Measurements from ENCODE around the gene CASP4.
"Not testable (repeated sequence)": the region's sequence is repeated elsewhere in the genome, so short reads cannot be mapped to it uniquely, and the experiment has no call there.

CASP4 gene

DNA sequence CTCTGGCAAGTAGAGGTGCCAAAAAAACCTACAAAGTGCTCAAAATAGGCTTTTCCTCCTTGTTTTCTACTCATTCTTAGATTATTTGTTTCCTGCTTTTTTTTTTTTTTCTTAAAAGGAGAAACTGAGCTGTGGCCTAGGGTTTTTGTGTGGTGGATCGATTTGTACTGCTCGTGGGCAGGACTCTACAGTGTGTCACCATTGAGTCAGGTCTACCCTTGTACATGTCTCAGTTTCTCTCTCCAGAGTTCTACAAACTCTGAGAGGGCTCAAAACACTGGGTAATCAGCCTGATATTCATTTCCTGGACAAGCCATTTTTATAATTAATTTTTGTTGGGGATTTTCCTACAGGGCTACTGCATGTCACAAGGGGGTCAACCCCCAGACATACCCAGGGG is 5.2 kb upstream of the CASP4 start:
- TF ChIP-seq, protein P1, sequence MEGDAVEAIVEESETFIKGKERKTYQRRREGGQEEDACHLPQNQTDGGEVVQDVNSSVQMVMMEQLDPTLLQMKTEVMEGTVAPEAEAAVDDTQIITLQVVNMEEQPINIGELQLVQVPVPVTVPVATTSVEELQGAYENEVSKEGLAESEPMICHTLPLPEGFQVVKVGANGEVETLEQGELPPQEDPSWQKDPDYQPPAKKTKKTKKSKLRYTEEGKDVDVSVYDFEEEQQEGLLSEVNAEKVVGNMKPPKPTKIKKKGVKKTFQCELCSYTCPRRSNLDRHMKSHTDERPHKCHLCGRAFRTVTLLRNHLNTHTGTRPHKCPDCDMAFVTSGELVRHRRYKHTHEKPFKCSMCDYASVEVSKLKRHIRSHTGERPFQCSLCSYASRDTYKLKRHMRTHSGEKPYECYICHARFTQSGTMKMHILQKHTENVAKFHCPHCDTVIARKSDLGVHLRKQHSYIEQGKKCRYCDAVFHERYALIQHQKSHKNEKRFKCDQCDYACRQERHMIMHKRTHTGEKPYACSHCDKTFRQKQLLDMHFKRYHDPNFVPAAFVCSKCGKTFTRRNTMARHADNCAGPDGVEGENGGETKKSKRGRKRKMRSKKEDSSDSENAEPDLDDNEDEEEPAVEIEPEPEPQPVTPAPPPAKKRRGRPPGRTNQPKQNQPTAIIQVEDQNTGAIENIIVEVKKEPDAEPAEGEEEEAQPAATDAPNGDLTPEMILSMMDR (IDR thresholded peaks at IDR 0.05; ENCODE audit: insufficient read depth, low read depth, low read length, missing control alignments) = no peak
- no peak for DNase-seq (ENCODE audit: low read depth)
- H3K4me3 ChIP-seq (ENCODE audit: low read depth, low read length) = no peak overlapping the region

DNA sequence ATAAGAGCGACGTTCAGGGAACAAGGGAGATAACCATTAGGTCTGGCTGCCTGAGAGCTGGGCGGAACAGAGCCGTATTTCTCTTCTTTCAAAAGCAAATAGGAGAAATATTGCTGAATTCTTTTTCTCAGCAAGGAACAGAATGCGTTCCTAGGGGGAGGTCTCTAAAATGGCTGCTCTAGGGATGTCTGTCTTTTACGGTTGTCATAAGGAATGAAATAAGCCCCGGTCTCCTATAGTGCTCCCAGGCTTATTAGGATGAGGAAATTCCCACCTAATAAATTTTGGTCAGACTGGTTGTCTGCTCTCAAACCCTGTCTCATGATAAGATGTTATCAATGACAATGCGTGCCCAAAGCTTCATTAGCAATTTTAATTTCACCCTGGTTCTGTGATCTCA is 4.5 kb upstream of the CASP4 start:
- not testable (repeated sequence) for H3K4me3 ChIP-seq (ENCODE audit: low read depth, low read length); DNase-seq (ENCODE audit: low read depth)

DNA sequence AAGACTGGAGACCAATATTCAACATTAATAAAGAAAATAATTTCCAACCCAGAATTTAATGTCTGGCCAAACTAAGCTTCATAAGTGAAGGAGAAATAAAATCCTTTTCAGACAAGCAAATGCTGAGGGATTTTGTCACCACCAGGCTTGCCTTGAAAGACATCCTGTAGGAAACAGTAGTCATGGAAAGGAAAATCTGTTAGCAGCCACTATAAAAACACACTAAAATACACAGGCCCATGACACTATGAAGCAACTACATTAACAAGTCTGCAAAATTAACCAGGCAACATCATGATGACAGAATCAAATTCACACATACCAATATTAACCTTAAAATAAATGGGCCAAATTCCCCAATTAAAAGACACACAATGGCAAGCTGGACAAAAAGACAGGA is 2.4 kb upstream of the CASP4 start:
- H3K4me3 ChIP-seq (ENCODE audit: low read depth, low read length) = no peak overlapping the region
- TF ChIP-seq, protein P1 (IDR thresholded peaks at IDR 0.05; ENCODE audit: insufficient read depth, low read depth, low read length, missing control alignments) = no peak
- no peak for DNase-seq (ENCODE audit: low read depth)

DNA sequence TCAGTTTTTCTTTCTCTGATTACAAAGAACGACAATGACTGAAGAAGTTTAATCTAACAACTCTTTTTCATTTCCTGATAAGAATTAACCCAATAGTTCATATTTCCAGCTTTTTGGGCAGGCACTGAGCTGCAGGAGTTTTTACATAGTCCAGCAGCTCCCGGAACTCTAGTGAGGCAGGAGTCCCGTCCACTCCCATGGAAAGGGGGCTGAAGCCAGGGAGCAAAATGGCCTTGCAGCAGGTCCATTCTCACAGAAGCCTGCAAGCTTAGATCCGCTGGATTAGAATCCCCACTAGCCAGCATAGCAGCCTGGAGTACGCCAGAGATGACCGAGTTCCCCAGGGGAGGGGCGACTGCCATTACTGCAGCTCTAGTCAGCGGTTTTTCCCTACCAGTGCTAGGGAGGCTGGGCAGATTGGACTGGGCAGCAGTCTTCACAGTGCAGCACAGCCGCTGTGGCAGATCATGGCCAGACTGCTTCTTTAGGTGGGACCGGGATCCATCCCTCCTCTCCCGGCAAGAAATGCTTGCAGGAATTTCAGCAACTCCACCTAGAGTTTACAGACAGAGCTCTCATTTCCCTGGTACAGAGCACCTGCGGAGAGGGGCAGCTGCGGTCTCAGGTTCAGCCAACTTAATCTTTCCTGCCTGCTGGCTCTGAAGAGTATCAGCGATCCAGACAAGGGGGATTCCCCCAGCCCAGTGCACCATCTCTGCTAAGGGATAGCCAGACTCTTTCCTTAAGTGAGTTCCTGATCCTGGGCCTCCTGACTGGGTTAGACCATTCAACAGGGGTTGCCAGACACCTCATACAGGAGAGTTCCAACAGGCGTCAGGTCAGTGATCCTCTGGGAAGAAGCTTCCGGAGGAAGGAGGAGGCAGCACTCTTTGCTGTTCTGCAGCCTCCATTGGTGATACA is 742 bp upstream of the CASP4 start:
- H3K4me3 ChIP-seq (ENCODE audit: low read depth, low read length) = peak overlapping the region; percentile 92
- no peak for DNase-seq (ENCODE audit: low read depth)
- TF ChIP-seq, protein P1 (IDR thresholded peaks at IDR 0.05; ENCODE audit: insufficient read depth, low read depth, low read length, missing control alignments) = no peak

DNA sequence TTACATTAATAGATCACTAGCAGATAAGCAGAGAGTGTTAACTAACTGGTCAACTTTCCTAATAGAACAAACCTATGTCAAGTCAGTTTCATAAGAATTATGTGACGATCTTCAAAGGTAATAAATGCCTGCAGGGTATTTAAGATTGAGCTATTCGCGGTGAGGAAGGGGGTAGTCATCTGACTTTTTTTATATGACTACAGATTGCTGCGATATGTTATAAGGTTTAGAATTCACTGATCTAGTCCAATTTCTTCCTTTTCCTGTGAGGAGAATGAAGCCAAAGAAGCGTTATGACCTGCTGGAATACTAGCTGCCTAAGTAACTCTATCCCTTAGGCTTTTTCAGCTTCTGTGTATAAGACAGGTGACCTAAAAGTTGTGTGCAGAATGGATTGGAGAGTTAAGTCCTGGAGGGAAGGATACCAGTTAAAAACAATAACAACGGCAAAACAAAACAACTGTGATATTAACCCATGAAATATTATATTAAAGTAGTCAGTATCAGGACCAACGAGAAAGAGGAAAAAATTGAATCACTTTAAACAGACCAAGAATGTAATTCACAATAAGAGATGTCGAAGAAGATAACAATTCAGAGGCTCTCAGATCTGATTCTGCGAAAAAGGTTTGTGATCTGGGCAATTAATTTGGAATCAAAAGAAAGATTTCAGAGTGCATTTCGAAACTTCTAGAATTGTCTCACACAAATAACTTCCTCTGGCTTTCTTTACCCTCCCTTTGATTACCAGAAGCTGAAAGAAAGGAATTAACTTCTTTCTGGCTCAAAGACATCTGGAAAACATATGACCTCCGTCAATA is 630 bp downstream of the CASP4 start:
- no peak for DNase-seq (ENCODE audit: low read depth)
- TF ChIP-seq, protein P1 (IDR thresholded peaks at IDR 0.05; ENCODE audit: insufficient read depth, low read depth, low read length, missing control alignments) = no peak
- peak overlapping the region; percentile 92 for H3K4me3 ChIP-seq (ENCODE audit: low read depth, low read length)

DNA sequence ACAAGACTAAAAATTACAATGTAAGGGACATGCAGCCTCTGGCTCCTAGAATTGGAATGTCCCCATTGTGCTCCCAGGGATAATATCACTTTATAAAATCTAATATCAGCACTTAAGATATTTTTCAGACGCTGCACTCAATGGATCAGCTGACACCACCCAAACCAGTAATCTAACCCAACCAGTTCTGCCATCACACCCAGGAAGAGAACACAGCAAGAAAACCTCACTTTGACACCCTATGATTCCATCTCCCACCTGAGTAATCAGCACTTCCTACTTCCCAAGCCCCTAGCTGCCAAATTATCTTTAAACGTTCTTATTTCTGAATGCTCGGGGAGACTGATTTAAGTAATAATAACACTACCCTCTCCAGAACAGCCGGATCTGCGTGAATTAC is 2.6 kb downstream of the CASP4 start:
- DNase-seq (ENCODE audit: low read depth) = no peak
- H3K4me3 ChIP-seq (ENCODE audit: low read depth, low read length) = no peak overlapping the region
- TF ChIP-seq, protein P1 (IDR thresholded peaks at IDR 0.05; ENCODE audit: insufficient read depth, low read depth, low read length, missing control alignments) = no peak

DNA sequence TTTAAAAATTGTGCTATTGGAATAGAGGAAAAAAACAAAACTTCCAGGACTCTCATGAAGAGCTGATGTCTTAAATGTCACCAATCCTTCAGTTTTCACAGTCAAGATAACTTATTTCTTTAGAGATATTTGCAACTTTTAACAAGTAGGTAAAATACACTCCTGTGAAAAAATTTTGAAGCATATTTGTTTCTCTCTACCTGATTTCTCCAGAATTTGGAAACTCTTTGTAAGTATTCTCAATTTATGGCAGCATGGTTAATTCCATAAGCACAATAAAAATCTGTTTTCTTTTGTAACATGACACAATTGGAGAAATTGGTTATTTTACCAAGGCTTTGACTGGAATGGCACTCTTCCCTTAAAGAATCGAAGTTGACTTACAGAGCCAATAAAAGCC is 4.1 kb downstream of the CASP4 start:
- DNase-seq (ENCODE audit: low read depth) = no peak
- no peak overlapping the region for H3K4me3 ChIP-seq (ENCODE audit: low read depth, low read length)
- TF ChIP-seq, protein P1 (IDR thresholded peaks at IDR 0.05; ENCODE audit: insufficient read depth, low read depth, low read length, missing control alignments) = no peak
